Measurements from ENCODE around the gene SMAD4.

DNA sequence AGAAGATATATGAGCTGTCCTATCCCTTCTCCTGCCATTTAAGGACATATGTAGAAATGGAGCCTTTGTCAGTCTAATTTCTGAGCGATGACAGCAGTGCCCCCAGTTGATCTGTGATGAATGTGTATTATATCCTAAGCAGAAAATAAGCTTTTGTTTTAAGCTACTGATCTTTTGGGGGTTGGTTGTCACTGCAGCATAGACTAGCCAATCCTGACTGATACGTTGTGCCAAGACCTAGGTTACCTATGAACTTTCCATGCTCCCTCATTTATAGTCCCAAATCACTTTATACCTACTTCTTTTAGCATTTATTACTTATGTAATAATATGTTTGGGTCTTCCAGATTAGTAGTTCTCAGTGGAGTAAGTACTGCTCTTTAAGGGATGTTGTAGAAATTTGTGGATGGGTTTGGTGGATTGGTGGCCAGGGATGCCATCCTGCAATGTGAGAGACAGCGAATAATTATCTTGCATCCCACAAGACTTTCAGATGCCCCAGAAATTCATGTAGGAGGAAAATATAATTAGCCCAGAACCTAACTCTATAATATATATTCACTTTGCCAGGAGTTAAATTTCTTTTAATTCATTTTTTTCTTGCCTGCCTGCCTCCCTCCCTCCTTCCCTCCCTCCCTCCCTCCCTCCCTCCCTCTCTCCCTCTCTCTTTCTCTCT, 11.8 kb downstream of the SMAD4 start:
- TF ChIP-seq, protein P1, sequence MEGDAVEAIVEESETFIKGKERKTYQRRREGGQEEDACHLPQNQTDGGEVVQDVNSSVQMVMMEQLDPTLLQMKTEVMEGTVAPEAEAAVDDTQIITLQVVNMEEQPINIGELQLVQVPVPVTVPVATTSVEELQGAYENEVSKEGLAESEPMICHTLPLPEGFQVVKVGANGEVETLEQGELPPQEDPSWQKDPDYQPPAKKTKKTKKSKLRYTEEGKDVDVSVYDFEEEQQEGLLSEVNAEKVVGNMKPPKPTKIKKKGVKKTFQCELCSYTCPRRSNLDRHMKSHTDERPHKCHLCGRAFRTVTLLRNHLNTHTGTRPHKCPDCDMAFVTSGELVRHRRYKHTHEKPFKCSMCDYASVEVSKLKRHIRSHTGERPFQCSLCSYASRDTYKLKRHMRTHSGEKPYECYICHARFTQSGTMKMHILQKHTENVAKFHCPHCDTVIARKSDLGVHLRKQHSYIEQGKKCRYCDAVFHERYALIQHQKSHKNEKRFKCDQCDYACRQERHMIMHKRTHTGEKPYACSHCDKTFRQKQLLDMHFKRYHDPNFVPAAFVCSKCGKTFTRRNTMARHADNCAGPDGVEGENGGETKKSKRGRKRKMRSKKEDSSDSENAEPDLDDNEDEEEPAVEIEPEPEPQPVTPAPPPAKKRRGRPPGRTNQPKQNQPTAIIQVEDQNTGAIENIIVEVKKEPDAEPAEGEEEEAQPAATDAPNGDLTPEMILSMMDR (IDR thresholded peaks at IDR 0.05; ENCODE audit: borderline replicate concordance, extremely low read depth, low read length, poor library complexity, severe bottlenecking), result no peak
- no peak for TF ChIP-seq EZH2 (IDR thresholded peaks at IDR 0.05; ENCODE audit: borderline replicate concordance, low read depth, low read length, severe bottlenecking)
